Liver (tissue), 9 donors: ENCODE results near the gene ANXA6. TPM values are rescaled to one million over a fixed set of nuclear protein-coding genes. Genes with fewer than 3 reads are reported as not detected.

Source experiments
- DNase-seq: peaks from one replicate; pipeline ENCODE4 v3.0.0-alpha.2; 2017; ENCODE audit warnings: low spot score
- H3K27ac ChIP-seq, 2 donors: one replicate each; pipeline ENCODE4 v1.7.0; 2013; ENCODE audit warnings: inconsistent platforms in 2 of 2, low read length in 2 of 2, control low read depth in 1 of 2, low read depth in 1 of 2, mild to moderate bottlenecking in 1 of 2
- H3K27me3 ChIP-seq, 4 donors: one replicate each; pipeline versions ENCODE4 v1.6.1 to v1.7.0; 2013; ENCODE audit warnings: low read length in 3 of 4, inconsistent platforms in 1 of 4, mild to moderate bottlenecking in 1 of 4, moderate library complexity in 1 of 4; ENCODE audit not compliant: control insufficient read depth in 4 of 4, insufficient read depth in 4 of 4
- H3K36me3 ChIP-seq, 4 donors: one replicate each; pipeline versions ENCODE4 v1.6.1 to v1.7.0; 2013; ENCODE audit warnings: low read length in 3 of 4, mild to moderate bottlenecking in 3 of 4, low read depth in 1 of 4, moderate library complexity in 1 of 4; ENCODE audit not compliant: control insufficient read depth in 4 of 4, insufficient read depth in 3 of 4
- H3K4me1 ChIP-seq, 4 donors: one replicate each; pipeline versions ENCODE4 v1.6.1 to v1.7.0; 2013; ENCODE audit warnings: low read length in 3 of 4, mild to moderate bottlenecking in 3 of 4, moderate library complexity in 1 of 4; ENCODE audit not compliant: control insufficient read depth in 4 of 4, insufficient read depth in 4 of 4
- H3K4me3 ChIP-seq, 3 donors: one replicate each; pipeline versions ENCODE4 v1.6.1 to v1.7.0; 2013; ENCODE audit warnings: low read length in 3 of 3, control low read depth in 1 of 3, low read depth in 1 of 3, mild to moderate bottlenecking in 1 of 3
- H3K9ac ChIP-seq, 2 donors: one replicate each; pipeline ENCODE4 v1.7.0; 2013; ENCODE audit warnings: low read length in 2 of 2, mild to moderate bottlenecking in 2 of 2, moderate library complexity in 2 of 2, control low read depth in 1 of 2, low read depth in 1 of 2
- H3K9me3 ChIP-seq, 4 donors: one replicate each; pipeline versions ENCODE4 v1.6.1 to v1.7.0; 2013; ENCODE audit warnings: low read length in 3 of 4; ENCODE audit not compliant: control insufficient read depth in 4 of 4
- CTCF ChIP-seq: fragments of 150-350 bp; IDR thresholded peaks from 2 replicates; pipeline ENCODE4 v1.5.1; 2017; ENCODE audit warnings: improper control_type of control experiment, low read depth, low read length; ENCODE audit not compliant: missing input control
- EGR1 ChIP-seq, 2 donors: IDR thresholded peaks; 2 replicates each; pipeline ENCODE4 v1.6.1; 2016 to 2018; ENCODE audit warnings: antibody characterized with exemption in 2 of 2, low read depth in 2 of 2
- GABPA ChIP-seq, 2 donors: IDR thresholded peaks in 1 of 2; conservative IDR thresholded peaks in 1 of 2; 2 replicates each; pipeline ENCODE4 v1.6.1; 2016; ENCODE audit warnings: antibody characterized with exemption in 2 of 2, mild to moderate bottlenecking in 1 of 2, moderate library complexity in 1 of 2
- HNF4G ChIP-seq: IDR thresholded peaks from 2 replicates; pipeline ENCODE4 v1.6.1; 2016; ENCODE audit warnings: antibody characterized with exemption
- JUND ChIP-seq, 2 donors: IDR thresholded peaks; 2 replicates each; pipeline ENCODE4 v1.6.1; 2016; ENCODE audit warnings: antibody characterized with exemption in 2 of 2
- RXRA ChIP-seq, 2 donors: IDR thresholded peaks; 2 replicates each; pipeline ENCODE4 v1.6.1; 2017 to 2018; ENCODE audit warnings: antibody characterized with exemption in 2 of 2, mild to moderate bottlenecking in 1 of 2
- YY1 ChIP-seq: IDR thresholded peaks from 2 replicates; pipeline ENCODE4 v1.6.1; 2016; ENCODE audit warnings: antibody characterized with exemption, mild to moderate bottlenecking
- WGBS: extraction: QIAGEN DNeasy Blood & Tissue Kit; methylation state at CpG from one replicate; pipeline ENCODE4 v1.1.7; 2013; 5-methylcytosine and 5-hydroxymethylcytosine counted together
- polyA plus RNA-seq, 2 donors: library from polyadenylated mRNA; stranded (reverse) in 1 of 2; unstranded in 1 of 2; fragments of 200-250 nt in 1 of 2; fragments of >200 nt in 1 of 2; fragmentation: Nextera tagmentation in 1 of 2; extraction: Ambion mirVana in 1 of 2; gene quantifications; one replicate each; pipeline versions ENCODE4 v1.2.1 to v1.2.3, GENCODE V29; 2013 to 2015
- total RNA-seq, 2 donors: library from RNA; depleted of rRNA; stranded (reverse); fragments of >200 nt; gene quantifications; one replicate each; pipeline ENCODE4 v1.2.3, GENCODE V29; 2014
- TF ChIP-seq, protein P1 (sequence below): IDR thresholded peaks from 2 replicates; pipeline ENCODE4 v1.6.1; 2016; ENCODE audit warnings: antibody characterized with exemption
- TF ChIP-seq, protein P2 (sequence below): IDR thresholded peaks from 2 replicates; pipeline ENCODE4 v1.6.1; 2016; ENCODE audit warnings: antibody characterized with exemption, mild to moderate bottlenecking
- donor health status: healthy.
- donor health status: healthy.
- donor health status: healthy.
- donor health status: healthy.
- donor health status: healthy.

Gene ANXA6
- total and polyA plus RNA-seq, 4 donors, result 52.7 to 215 (median 126) TPM

DNA sequence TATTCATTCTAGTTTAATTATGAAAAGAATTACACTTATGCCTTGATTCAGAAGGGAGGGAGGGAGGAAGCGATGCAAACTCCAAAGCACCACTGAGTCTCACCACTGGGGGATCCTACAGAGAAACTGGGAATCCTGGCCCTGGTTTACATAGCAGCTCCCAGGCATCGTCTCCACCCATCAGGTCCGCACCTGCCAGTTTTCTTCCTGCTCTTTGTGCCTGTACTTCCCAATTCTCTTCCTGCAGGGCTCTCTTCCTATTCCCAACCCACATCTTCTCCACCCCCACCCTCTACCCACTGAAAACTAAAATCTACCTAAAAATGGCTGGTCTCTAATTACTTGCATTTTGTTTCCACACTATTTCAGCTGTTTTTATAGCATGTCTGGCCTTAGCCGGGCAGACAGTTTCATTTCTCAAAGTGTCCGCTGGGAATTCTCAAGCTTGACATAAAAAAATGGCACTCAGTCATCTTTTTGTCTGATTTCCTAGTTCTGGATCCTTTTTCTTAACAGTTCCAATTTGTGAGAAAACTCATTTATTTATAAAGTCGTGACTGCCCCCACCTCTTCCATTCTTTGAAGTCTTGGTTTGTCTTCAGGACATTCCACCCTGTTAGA is 75.2 kb downstream of the ANXA6 start:
- Histone ChIP-seq H3K36me3 (peaks cover 0 to under 1% (median 0%) of the 10 kb centered on the region in 4 donors), H3K27me3 (no peaks in the 10 kb centered on the region), H3K27ac (peak overlapping the region; percentile 93 to 99), H3K9me3 (no peaks in the 10 kb centered on the region), H3K4me3 (no peak overlapping the region), H3K4me1 (peaks cover 13 to 50% (median 36%) of the 10 kb centered on the region in 4 donors), H3K9ac (peak overlapping the region in 1 of 2 donors; percentile 29)
- no peak for DNase-seq
- WGBS, result 75% methylated on average over 6 of the region's 6 CpGs
- TF ChIP-seq HNF4G (no peak), YY1 (no peak), EGR1 (IDR thresholded peaks at IDR 0.05; ENCODE audit: low read depth in 2 of 2) (no peak), GABPA (IDR thresholded peaks at IDR 0.05 in 1 of 2, conservative IDR thresholded peaks at IDR 0.05 in 1 of 2) (no peak), RXRA (IDR thresholded peaks at IDR 0.05) (no peak), CTCF (peak; percentile 8)
- TF ChIP-seq, protein P1, sequence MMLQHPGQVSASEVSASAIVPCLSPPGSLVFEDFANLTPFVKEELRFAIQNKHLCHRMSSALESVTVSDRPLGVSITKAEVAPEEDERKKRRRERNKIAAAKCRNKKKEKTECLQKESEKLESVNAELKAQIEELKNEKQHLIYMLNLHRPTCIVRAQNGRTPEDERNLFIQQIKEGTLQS, result no peak
- TF ChIP-seq, protein P2, sequence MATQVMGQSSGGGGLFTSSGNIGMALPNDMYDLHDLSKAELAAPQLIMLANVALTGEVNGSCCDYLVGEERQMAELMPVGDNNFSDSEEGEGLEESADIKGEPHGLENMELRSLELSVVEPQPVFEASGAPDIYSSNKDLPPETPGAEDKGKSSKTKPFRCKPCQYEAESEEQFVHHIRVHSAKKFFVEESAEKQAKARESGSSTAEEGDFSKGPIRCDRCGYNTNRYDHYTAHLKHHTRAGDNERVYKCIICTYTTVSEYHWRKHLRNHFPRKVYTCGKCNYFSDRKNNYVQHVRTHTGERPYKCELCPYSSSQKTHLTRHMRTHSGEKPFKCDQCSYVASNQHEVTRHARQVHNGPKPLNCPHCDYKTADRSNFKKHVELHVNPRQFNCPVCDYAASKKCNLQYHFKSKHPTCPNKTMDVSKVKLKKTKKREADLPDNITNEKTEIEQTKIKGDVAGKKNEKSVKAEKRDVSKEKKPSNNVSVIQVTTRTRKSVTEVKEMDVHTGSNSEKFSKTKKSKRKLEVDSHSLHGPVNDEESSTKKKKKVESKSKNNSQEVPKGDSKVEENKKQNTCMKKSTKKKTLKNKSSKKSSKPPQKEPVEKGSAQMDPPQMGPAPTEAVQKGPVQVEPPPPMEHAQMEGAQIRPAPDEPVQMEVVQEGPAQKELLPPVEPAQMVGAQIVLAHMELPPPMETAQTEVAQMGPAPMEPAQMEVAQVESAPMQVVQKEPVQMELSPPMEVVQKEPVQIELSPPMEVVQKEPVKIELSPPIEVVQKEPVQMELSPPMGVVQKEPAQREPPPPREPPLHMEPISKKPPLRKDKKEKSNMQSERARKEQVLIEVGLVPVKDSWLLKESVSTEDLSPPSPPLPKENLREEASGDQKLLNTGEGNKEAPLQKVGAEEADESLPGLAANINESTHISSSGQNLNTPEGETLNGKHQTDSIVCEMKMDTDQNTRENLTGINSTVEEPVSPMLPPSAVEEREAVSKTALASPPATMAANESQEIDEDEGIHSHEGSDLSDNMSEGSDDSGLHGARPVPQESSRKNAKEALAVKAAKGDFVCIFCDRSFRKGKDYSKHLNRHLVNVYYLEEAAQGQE, result no peak

- H3K36me3 ChIP-seq, result peaks cover 0 to 3% (median 0%) of the 10 kb centered on the region in 4 donors
- no peak for DNase-seq
- H3K9me3 ChIP-seq, result no peaks in the 10 kb centered on the region
- TF ChIP-seq, protein P1, result no peak
- TF ChIP-seq JUND (IDR thresholded peaks at IDR 0.05), result no peak
- WGBS, result 18% methylated on average over 15 of the region's 15 CpGs
- H3K27ac ChIP-seq, result peak overlapping the region; percentile 93 to 99
- peaks cover 13 to 57% (median 41%) of the 10 kb centered on the region in 4 donors for H3K4me1 ChIP-seq
- H3K4me3 ChIP-seq, result peak overlapping the region; percentile 56 to 89 (median 59)
- no peaks in the 10 kb centered on the region for H3K27me3 ChIP-seq
- H3K9ac ChIP-seq, result peak overlapping the region; percentile 96 to 98
These were observed 75.9 kb downstream of the ANXA6 start for GRCh38 chr5:151081431-151082281.
